GM23338 (cell line): Measurements from ENCODE around the gene CYB5A. TPM values are rescaled to one million over a fixed set of nuclear protein-coding genes. Genes with fewer than 3 reads are reported as not detected.

Source experiments
- ATAC-seq: fragments of 200-7000 bp; cut with Tn5 transposase; 3 replicates; pipeline ENCODE4 v1.9.1; 2020
- DNase-seq: peaks from one replicate; pipeline ENCODE4 v3.0.0-alpha.2; 2015; ENCODE audit warnings: low spot score
- H2AFZ ChIP-seq: fragments of 200-600 bp; sonication (generic); 2 replicates; pipeline ENCODE4 v1.8.0; 2016; ENCODE audit warnings: antibody characterized with exemption, mild to moderate bottlenecking, moderate library complexity
- H3F3A ChIP-seq: fragments of 200-600 bp; sonication (generic); replicated peaks from 2 replicates; pipeline ENCODE4 v1.8.0; 2017; ENCODE audit warnings: antibody characterized with exemption, mixed run types, low read depth
- H3K27ac ChIP-seq: fragments of 200-600 bp; sonication (generic); 2 replicates; pipeline ENCODE4 v1.6.1; 2016; ENCODE audit warnings: low read depth
- H3K27me3 ChIP-seq: fragments of 200-600 bp; sonication (generic); 2 replicates; pipeline ENCODE4 v1.8.0; 2016; ENCODE audit warnings: mild to moderate bottlenecking, mixed run types, moderate library complexity; ENCODE audit not compliant: insufficient read depth
- H3K36me3 ChIP-seq: fragments of 200-600 bp; sonication (generic); 2 replicates; pipeline ENCODE4 v1.8.0; 2016; ENCODE audit warnings: mild to moderate bottlenecking; ENCODE audit not compliant: insufficient read depth
- H3K4me1 ChIP-seq: fragments of 200-600 bp; sonication (generic); 2 replicates; pipeline ENCODE4 v1.8.0; 2016; ENCODE audit warnings: mild to moderate bottlenecking, moderate library complexity; ENCODE audit not compliant: insufficient read depth
- H3K4me2 ChIP-seq: fragments of 200-600 bp; sonication (generic); 2 replicates; pipeline ENCODE4 v1.7.1; 2017; ENCODE audit warnings: mixed run types
- H3K4me3 ChIP-seq: fragments of 200-600 bp; sonication (generic); 2 replicates; pipeline ENCODE4 v1.6.1; 2016; ENCODE audit warnings: mixed run types
- H3K79me2 ChIP-seq: fragments of 200-600 bp; sonication (generic); replicated peaks from 2 replicates; pipeline ENCODE4 v1.8.0; 2017; ENCODE audit warnings: mild to moderate bottlenecking; ENCODE audit not compliant: insufficient read depth
- H3K9me2 ChIP-seq: fragments of 200-600 bp; sonication (generic); 2 replicates; pipeline ENCODE4 v1.8.0; 2017; ENCODE audit not compliant: insufficient read depth
- H4K20me1 ChIP-seq: fragments of 200-600 bp; sonication (generic); replicated peaks from 2 replicates; pipeline ENCODE4 v1.8.0; 2017; ENCODE audit warnings: mild to moderate bottlenecking; ENCODE audit not compliant: insufficient read depth
- H3K27ac Mint-ChIP-seq: 2 replicates; pipeline ENCODE4 v1.8.0; 2020; ENCODE audit warnings: inconsistent platforms, mild to moderate bottlenecking, moderate library complexity, mixed read lengths
- H3K27me3 Mint-ChIP-seq: 3 replicates; pipeline ENCODE4 v1.8.0; 2022; ENCODE audit warnings: low read depth, mild to moderate bottlenecking, moderate library complexity, mixed read lengths, inconsistent platforms; ENCODE audit not compliant: insufficient read depth, poor library complexity
- H3K36me3 Mint-ChIP-seq: 3 replicates; pipeline ENCODE4 v1.8.0; 2021; ENCODE audit warnings: low read depth, mild to moderate bottlenecking, inconsistent platforms, moderate library complexity, mixed read lengths
- H3K4me1 Mint-ChIP-seq: 3 replicates; pipeline ENCODE4 v1.8.0; 2020; ENCODE audit warnings: mild to moderate bottlenecking, inconsistent platforms, mixed read lengths
- H3K4me3 Mint-ChIP-seq: 3 replicates; pipeline ENCODE4 v1.8.0; 2021; ENCODE audit warnings: moderate library complexity, mild to moderate bottlenecking, inconsistent platforms, mixed read lengths
- H3K9me3 Mint-ChIP-seq: 3 replicates; pipeline ENCODE4 v1.8.0; 2020; ENCODE audit warnings: moderate library complexity, mild to moderate bottlenecking, inconsistent platforms, mixed read lengths
- CREB1 ChIP-seq: fragments of 250-450 bp; sonication (Bioruptor Pico); IDR thresholded peaks from 2 replicates; pipeline ENCODE4 v1.5.0; 2020; ENCODE audit warnings: low read depth, mild to moderate bottlenecking, moderate library complexity
- EZH2 ChIP-seq: fragments of 200-600 bp; sonication (generic); IDR thresholded peaks from one replicate; pipeline ENCODE4 v1.8.0; 2017; ENCODE audit warnings: antibody characterized with exemption, mild to moderate bottlenecking, low read depth; ENCODE audit not compliant: unreplicated experiment
- NANOG ChIP-seq: IDR thresholded peaks from 2 replicates; pipeline ENCODE4 v1.6.1; 2016; ENCODE audit warnings: antibody characterized with exemption, borderline replicate concordance
- REST ChIP-seq: IDR thresholded peaks from one replicate; pipeline ENCODE4 v1.6.1; 2018; ENCODE audit warnings: antibody characterized with exemption; ENCODE audit not compliant: unreplicated experiment
- STAT1 ChIP-seq: IDR thresholded peaks from one replicate; pipeline ENCODE4 v1.6.1; 2016; ENCODE audit warnings: antibody characterized with exemption; ENCODE audit not compliant: unreplicated experiment
- ZNF331 ChIP-seq: fragments of 250-450 bp; sonication (Bioruptor Pico); IDR thresholded peaks from 2 replicates; pipeline ENCODE4 v1.5.0; 2020; ENCODE audit warnings: low read depth, mild to moderate bottlenecking, moderate library complexity
- polyA plus RNA-seq: library from polyadenylated mRNA; unstranded; fragments of >200 nt; fragmentation: Nextera tagmentation; extraction: Ambion mirVana; gene quantifications from 2 replicates; pipeline ENCODE4 v1.2.1, GENCODE V29; 2016
- total RNA-seq: library from RNA; depleted of rRNA; stranded (reverse); fragments of >200 nt; shearing (Covaris generic); gene quantifications from 2 replicates; pipeline ENCODE4 v1.2.3, GENCODE V29; 2014
- TF ChIP-seq, protein P1 (sequence below), 2 experiments: fragments of 200-600 bp in 1 of 2; sonication (generic) in 1 of 2; conservative IDR thresholded peaks; 2 replicates each; pipeline versions ENCODE4 v1.5.1 to v1.6.1; 2016 to 2017; ENCODE audit warnings: antibody characterized with exemption in 2 of 2, low read depth in 2 of 2, mild to moderate bottlenecking in 2 of 2, moderate library complexity in 1 of 2

CYB5A gene
- total and polyA plus RNA-seq, 2 experiments from 2014 or later: 136 to 283 TPM

- no peak for TF ChIP-seq STAT1
- no peak for TF ChIP-seq CREB1 (CRISPR knock-in tag)
- no peak for TF ChIP-seq ZNF331 (CRISPR knock-in tag)
- no peak for TF ChIP-seq NANOG
- no peak for TF ChIP-seq EZH2
Observed at GRCh38 chr18:74243127-74243526, 48.6 kb downstream of the CYB5A start (continued).

- Mint-ChIP-seq H3K4me3 (no peak overlapping the region), H3K27me3 (no peaks in the 10 kb centered on the region), H3K4me1 (peaks cover 23% of the 10 kb centered on the region), H3K9me3 (no peaks in the 10 kb centered on the region; the same call in 2 of the 3 replicates), H3K36me3 (no peaks in the 10 kb centered on the region), H3K27ac (no peak overlapping the region; the same call in 1 of the 2 replicates)
- DNase-seq: peak; percentile 20
- H3K79me2 ChIP-seq: no peaks in the 10 kb centered on the region
- no peaks in the 10 kb centered on the region for H4K20me1 ChIP-seq
- peak; percentile 42 for ATAC-seq
- no peak overlapping the region for H3K27ac ChIP-seq
- peaks cover 8% of the 10 kb centered on the region for H3K4me1 ChIP-seq
- no peak for TF ChIP-seq ZNF331 (CRISPR knock-in tag)
- TF ChIP-seq REST: no peak
- TF ChIP-seq, protein P1, sequence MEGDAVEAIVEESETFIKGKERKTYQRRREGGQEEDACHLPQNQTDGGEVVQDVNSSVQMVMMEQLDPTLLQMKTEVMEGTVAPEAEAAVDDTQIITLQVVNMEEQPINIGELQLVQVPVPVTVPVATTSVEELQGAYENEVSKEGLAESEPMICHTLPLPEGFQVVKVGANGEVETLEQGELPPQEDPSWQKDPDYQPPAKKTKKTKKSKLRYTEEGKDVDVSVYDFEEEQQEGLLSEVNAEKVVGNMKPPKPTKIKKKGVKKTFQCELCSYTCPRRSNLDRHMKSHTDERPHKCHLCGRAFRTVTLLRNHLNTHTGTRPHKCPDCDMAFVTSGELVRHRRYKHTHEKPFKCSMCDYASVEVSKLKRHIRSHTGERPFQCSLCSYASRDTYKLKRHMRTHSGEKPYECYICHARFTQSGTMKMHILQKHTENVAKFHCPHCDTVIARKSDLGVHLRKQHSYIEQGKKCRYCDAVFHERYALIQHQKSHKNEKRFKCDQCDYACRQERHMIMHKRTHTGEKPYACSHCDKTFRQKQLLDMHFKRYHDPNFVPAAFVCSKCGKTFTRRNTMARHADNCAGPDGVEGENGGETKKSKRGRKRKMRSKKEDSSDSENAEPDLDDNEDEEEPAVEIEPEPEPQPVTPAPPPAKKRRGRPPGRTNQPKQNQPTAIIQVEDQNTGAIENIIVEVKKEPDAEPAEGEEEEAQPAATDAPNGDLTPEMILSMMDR (conservative IDR thresholded peaks at IDR 0.05; ENCODE audit: low read depth in 2 of 2): peak in 1 of 2 experiments; percentile 50; a peak in 2 of 4 replicates
- no peaks in the 10 kb centered on the region for H3K27me3 ChIP-seq
- H3K4me3 ChIP-seq: no peak overlapping the region
- no peaks in the 10 kb centered on the region for H3F3A ChIP-seq
- H2AFZ ChIP-seq: peak overlapping the region; percentile 85; the same call in 1 of the 2 replicates
- no peak overlapping the region for H3K4me2 ChIP-seq
- peaks cover 8% of the 10 kb centered on the region; the same call in 1 of the 2 replicates for H3K9me2 ChIP-seq
- no peaks in the 10 kb centered on the region for H3K36me3 ChIP-seq
Observed at GRCh38 chr18:74242438-74243096, 49.2 kb downstream of the CYB5A start.
